GM21786 (cell line): Measurements from ENCODE around the gene MYCBP2.

Source experiments
- ATAC-seq: cut with Tn5 transposase; IDR thresholded peaks from one replicate; pipeline ENCODE4 v1.9.1; 2021; ENCODE audit not compliant: unreplicated experiment

Gene MYCBP2

DNA sequence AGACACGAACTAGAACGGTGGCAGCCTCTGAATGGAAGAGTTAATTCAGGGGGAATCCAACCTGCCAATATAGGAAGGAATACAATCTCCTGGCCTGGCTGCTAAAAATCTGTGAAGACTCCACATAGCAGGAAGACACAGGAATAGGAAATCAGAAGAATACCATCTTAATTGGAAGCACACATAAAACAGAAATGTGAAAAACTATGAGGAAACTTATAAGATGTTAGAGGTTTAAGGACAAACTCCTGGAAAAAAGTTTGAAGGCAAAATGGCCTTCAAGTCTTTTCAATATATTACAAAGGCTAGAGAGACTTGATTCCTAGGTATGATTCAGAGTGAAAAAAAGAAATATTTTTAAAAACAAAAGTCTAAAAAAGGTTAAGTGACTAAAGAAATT, 221.8 kb downstream of the MYCBP2 start:
- no peak for ATAC-seq

DNA sequence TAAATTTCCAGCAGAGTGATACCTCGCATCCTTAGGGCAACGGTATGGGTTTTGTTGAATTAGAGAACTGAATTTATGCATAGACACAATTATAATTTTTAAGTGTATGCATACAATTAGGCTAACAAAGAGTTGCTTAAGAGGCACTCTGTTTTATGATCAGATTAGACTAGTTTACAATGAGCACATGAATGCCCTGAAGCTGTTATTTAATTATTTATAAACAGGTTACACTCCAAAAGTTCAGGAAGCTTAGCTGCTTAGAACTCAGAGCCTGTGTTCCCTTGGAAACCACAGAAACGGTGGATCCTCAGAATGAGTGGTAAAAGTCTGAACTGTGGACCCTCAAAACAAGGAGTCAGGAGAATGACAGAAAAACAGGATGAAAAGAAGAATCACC, 227.5 kb downstream of the MYCBP2 start:
- ATAC-seq, result no peak

DNA sequence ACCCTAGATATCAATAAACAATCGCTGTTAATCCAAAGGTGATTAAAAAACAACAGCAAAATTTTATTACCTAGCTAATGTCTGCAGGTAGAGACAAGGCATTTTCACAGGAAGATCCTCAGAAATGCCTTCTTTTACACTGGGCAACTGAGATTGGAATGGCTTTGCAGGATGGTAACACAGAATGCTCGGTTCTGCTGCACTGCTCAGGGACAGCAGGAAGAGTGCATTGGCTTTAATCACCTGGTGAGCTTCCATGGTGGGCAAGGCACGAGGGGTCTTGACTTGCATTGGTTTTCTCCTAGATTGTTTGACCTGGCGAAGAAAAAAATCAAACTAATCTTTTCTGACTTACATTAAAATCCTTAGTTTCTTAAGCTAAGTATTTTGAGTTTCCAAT, 231.6 kb downstream of the MYCBP2 start:
- ATAC-seq, result no peak

DNA sequence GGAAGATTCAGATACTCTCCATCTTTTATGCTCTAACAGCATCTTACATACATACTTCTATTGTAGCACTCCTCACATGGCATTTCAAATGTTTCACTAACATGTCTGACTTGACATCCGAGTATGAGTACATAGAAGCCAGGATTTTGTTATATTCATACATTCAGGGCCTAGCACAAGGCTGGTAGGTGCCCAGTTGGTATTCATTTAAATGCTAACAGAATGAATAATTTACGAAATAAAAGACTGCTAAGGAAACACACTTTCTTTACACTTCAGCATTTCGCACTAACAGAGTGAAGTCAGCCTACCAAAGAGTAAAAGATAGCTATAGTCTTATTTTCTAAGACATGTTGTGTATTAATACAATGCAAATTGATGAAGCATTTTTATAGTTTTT, 232.1 kb downstream of the MYCBP2 start:
- ATAC-seq, result no peak

DNA sequence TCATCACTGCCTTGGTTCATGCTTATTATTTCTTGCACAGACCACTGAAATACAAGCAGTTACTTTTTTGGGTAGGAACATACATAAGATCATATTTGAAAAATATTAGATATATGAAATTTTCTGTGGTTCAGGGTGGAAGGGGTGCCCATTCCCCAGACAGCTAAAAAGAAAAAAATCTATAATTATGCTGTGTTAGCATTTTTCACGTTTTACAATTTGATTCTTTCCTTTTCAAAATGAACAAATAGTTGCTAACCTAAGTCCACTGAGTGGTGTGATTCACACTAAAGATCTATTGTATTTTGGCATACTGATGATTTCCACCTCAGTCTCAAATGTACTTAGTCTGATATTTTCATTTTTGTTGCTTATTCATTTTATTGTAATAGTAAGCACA, 233.2 kb downstream of the MYCBP2 start:
- ATAC-seq, result no peak

DNA sequence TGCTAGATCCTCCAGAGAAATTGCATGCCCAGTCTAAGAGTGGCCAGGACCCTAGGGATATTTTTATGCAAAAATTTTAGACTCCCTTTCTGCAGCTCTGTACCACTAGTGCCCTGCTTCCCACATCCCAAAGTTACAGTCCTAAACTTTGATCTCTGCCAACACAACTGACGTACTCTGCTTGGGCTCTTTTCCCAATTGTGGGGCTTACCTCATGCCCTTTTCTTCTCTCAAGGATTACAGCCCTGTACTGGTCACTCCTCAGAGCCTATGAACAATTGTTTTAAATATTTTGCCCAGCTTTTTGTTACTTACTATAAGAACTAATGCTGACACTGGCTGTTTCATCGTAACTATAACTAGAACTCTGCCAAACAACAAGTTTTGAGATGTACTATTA, 242.1 kb downstream of the MYCBP2 start:
- no peak for ATAC-seq

DNA sequence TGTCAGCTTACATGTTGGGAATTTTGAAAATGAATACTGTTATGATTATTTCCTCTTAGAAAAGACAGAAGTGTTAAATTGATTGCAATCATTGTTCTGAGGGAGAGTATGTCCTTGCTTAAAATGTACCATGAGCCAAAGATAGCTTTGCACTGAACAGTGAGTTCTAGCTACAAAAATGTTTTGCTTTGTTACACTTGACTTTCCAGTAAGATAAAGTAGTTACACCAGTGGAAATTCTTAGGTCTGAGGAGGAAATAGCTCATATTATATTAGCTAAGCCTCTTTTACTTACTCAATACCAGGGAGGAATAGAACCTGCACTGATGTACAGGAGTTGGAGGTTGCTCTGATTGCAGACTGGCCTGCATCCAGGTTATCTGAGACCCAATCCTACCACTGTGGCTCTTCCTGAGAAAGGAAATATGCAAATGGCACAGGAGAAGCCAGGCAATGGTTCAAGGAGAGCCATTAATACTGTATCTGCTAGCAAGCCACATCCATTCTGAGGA, 246.9 kb downstream of the MYCBP2 start:
- ATAC-seq, result no peak

GRCh38 chr13:77067519-77067918, 259.4 kb downstream of the MYCBP2 start:
- ATAC-seq, result no peak

DNA sequence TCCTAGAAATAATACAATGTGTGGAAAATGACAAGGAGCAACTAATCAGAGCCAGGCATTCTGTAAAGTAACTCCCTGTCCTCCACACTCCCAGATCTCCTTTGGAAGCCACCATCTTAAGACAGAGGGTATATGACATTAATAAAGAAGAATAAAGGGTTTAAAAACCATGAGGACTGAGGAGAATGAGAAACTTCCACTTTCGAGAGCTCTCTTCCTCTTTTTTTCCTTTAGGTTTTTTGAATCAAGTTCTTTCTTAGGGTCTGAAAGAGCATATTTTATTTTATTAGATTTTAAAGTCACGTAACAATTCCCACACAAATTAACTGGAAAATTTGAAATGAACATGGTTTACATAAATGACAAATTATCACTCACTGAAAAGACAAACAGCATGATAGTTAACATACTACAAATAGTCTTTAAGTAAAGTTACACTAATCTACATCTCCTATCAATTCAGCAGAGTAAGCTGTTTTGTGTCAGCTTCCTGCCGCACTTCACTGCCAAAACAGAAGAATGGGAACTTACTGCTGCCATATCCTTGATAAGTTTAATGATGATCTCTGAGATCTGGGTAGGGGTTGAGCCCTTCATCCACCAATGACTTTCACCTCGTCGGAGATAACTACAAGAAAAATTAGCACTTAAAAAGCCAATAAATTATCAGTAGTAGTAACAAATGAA, 261.3 kb downstream of the MYCBP2 start:
- ATAC-seq, result no peak

GRCh38 chr13:77062097-77062496, 264.8 kb downstream of the MYCBP2 start:
- no peak for ATAC-seq

- no peak for ATAC-seq
Measured at GRCh38 chr13:77061362-77061761, 265.5 kb downstream of the MYCBP2 start.

DNA sequence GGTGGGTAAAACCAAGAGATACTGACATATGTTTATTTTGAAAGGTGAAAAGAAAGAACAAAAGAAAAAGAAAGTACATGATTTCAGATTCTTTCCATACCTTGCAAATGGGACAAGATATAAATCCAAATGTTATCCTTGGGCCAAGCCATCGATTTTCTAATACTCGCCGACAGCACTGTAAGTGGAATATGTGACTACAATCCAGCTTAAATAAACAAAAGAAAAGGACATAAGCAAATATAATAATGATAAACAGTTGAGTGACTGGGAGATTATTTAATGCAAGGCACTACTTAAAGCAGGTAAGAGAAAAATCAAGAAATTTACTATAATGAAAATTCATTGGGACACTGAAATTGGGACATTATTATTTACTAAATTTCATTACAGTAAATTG, 270.0 kb downstream of the MYCBP2 start:
- no peak for ATAC-seq

- no peak for ATAC-seq
Measured at GRCh38 chr13:77056382-77056781, 270.5 kb downstream of the MYCBP2 start.

- no peak for ATAC-seq
Measured at GRCh38 chr13:77055158-77055557, 271.7 kb downstream of the MYCBP2 start.

DNA sequence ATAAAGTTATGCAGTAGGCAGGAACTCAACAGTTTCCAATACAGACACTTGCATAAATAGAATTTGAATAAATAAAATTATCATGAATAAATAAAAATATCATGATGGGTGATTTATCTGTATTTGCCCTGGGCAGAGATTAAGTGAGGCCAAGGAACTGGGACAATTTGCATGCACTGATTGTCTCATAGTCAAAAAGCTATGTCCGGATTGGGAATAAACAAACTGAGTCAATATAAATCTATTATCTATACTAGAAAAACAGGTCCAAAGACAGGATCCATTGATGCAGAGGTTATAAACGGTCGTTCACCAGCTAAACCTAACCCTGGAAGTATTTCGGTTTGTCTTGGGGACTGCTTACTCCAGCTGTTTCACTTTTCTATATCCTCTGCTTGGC, 273.7 kb downstream of the MYCBP2 start:
- no peak for ATAC-seq

DNA sequence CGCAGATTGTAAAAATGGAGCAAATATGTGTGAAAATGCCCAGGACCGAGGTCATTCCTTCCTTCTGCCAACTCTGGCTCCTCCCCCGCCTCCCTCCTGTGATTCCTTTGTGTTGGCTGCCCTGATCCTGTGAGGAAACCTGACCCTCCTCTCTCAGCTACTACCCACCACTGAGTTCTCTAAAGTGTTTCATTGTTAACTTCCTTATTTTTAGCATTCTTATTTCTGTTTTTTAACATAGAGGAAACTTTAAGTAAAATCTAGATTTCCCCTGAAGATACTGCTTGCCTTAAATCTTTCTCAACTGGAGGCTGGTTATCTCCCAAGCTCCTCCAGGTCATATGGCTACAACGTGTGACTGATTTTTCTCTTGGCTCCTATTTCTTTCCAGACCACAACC, 278.2 kb downstream of the MYCBP2 start:
- no peak for ATAC-seq

DNA sequence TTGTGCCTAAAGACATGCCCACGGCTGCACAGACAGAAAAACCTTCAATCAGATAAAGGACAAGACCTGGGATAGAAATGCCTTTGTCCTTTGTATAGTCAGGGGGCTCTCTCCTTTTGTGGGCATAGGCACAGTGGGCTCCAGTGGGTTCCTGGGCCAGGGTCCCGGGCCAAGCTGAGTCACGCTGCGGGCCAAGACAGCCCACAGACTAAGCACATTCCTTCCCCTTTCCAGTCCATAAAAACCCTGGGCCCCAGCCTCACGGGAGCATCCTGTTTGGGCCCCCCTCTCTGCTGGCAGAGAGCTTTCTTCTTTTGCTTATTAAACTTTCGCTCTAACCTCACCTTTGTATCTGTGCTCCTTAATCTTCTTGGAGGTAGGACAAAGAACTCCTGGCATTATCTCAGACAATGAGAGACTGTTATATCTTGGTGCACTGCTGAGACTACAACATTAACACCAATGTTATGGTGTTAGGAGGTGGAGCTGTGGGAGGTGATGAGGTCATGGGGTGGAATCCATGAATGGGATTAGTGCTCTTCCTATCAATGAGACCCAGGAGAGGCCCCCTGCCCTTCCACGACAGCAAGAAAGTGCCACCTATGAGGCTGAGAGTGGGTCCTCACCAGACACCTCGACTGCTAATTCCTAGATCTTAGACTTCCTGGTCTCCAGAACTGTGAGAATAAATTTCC, 279.1 kb downstream of the MYCBP2 start:
- no peak for ATAC-seq

GRCh38 chr13:77042566-77043177, 284.2 kb downstream of the MYCBP2 start:
- ATAC-seq, result no peak

GRCh38 chr13:77040835-77041234, 286.1 kb downstream of the MYCBP2 start:
- no peak for ATAC-seq

DNA sequence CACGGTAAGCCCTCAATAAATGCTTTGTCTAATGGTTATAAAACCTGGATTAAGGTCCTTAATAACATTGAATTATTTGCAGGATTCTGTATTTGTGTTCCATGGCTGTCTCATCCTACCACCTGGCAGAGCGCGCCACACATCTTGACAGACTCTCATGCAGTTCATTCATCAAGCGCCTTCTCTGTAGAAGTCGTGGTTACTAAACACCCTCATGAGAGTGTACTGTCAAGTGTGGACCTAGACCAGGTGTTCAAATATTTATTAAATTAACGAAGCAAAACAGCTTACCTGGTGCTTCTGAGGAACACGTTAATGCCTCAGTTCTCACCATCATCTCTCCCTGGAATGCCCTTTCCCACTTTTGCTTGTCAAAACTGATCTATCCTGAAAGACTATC, 286.8 kb downstream of the MYCBP2 start:
- no peak for ATAC-seq

GRCh38 chr13:77038907-77039480, 287.9 kb downstream of the MYCBP2 start:
- no peak for ATAC-seq

DNA sequence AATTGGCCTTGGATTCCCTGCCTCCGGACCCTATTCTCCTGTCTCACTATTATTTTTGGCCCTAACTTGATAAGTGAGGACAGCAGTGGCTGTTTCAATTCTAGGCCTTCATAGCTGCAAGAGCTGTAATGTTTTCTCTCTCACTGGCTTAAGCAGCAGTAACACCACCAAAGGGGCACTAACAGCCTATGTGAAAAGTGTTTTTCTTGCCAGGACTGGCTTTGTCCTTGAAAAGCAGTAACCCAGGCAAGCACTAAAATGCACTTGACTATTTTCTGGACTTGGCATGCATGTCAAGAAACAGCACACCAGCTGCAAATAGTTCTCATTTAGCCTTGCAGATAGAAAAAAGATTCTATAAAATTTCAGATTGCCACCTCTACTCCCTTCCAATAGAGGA, 290.6 kb downstream of the MYCBP2 start:
- no peak for ATAC-seq
